Activated T-helper 1 cell treated with anti-CD3 and anti-CD28 coated beads, Interleukin-2, amount 50 U/mL, for 16 hours (primary cell): ENCODE data around the gene HKDC1.
"Not testable (repeated sequence)": the region's sequence is repeated elsewhere in the genome, so short reads cannot be mapped to it uniquely, and the experiment has no call there.

ENCODE experiments used
- DNase-seq, 2 donors: peaks; one replicate each; pipeline ENCODE4 v3.0.0-alpha.2; 2020; ENCODE audit warnings: low read depth in 1 of 2, low spot score in 1 of 2

The HKDC1 gene

DNA sequence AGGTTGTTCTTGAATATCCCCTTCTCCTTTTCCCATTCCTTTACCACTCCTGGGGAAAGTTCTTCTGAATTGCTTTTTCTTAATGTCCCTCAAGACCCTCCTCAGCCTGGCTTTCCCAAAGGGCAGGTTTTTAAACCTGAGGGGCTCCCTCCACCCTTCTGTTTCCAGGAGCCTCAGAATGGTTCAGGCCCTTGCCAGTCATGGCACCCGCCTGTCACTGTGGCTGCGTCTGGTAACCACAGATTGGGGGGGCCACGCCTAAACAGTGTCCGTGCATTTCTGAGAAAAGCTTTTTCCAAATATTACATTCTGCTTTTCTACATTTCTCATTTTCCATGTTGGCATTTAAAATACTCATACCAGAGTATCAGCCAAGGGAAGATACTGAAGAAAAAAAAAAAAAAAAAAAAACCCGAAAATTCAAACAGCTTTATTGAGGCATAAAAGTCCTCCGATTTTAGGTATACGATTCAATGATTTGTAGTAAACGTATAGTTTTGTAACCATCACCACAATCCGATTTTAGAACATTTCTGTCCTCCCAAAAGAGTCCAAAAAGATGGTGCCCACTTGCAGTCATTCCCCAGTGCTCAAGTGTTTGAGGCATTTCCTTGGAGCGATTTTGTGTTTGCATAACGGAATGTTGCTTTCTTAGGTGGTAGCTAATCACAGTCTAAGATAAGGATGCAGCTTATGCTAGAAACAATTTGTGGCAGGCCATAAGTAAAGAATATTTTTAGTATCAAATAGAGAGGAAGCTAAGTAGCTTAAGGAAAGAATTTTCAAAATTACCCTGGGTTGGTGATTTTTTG, 22.1 kb downstream of the HKDC1 start:
- no peak for DNase-seq

DNA sequence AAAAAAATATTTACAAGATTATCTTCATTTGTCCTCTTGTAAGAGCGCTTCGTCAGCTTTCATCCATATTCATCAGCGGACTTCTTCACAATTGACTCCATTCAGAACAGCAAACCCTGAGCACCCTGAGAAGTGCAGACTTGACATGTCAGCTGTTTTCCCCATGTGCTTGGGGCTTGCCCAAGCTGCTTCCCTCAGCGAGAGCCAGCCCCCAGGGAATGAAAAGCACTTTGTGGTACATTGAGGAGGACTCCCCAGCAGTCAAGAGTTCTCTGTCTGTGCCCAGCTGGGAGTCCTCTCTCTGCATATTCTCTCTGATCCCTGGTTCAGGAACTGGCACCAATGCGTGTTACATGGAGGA, 22.7 kb downstream of the HKDC1 start:
- DNase-seq = no peak

DNA sequence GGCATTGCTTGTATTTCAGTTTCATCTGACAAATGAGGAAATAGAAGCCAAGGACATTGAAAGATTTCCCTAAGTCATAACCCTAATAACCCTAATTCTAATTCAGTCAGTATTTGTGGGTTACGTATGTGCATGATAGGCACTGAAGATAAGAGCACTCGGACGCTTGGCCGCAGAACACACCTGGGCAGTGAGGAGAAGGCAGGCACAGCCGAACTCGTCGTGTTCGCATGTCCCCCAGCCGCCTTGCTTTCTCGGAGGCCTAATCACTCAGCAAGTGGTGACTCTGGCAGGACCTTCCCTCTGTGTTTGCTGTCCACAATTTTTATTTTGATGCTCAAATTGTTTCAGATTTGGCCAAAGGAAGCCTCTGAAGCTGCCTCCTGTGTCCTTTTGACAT, 23.7 kb downstream of the HKDC1 start:
- no peak for DNase-seq

DNA sequence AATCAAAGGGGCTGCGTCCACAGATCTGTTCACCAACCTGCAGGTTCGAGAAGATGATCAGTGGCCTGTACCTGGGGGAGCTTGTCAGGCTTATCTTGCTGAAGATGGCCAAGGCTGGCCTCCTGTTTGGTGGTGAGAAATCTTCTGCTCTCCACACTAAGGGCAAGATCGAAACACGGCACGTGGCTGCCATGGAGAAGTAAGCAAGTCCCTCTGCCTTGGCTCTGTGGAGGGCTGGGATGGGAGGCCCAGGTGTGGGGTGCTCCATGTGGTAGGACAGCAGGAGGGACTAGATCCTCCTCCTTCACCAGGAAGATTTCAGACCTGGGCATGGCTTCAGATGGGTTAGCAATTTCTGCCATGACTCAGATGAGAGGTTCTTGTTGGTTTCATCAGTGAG, 25.9 kb downstream of the HKDC1 start:
- no peak for DNase-seq

DNA sequence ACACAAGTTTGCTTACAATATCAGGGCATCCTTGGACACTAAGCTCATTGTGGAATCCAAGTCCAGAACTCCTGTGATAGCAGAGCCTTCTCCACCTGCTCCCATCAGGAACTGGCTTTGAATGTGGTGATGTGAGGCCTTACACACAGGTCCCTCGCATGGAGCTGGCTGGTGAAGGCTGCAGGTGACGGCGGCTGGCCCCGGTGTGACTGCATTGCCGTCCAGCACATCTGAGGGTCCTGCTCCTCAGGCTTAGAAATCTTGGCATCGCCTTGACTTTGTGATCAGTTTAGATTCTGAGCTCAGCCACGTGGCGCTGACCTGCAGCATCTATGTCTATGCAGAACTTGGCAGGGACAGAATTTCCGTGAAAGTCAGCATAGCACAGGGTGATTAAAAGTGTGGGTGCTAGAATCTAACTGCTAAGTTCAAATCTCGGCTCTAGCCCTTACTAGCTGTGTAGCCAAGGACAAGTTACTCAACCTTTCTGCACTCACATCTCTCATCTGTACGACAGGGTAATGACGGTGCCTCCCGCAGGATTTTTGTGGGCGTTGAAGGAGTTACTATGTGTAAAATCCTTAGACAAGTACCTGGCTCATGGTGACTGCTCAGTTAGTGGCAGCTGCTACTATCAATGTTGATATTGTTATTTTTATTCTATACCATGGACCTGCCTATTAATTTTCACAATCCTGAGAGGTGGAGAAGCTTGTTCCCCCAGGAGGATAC, 26.6 kb downstream of the HKDC1 start:
- no peak for DNase-seq

DNA sequence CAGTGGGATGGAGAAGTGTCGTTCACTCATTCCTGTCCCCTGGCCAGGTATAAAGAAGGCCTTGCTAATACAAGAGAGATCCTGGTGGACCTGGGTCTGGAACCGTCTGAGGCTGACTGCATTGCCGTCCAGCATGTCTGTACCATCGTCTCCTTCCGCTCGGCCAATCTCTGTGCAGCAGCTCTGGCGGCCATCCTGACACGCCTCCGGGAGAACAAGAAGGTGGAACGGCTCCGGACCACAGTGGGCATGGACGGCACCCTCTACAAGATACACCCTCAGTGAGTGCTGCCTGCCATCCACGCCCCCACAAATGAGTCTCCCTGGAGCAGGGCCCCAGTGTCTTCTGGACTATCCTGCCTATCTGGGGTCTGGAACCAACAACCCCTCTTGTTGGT, 27.2 kb downstream of the HKDC1 start:
- no peak for DNase-seq

DNA sequence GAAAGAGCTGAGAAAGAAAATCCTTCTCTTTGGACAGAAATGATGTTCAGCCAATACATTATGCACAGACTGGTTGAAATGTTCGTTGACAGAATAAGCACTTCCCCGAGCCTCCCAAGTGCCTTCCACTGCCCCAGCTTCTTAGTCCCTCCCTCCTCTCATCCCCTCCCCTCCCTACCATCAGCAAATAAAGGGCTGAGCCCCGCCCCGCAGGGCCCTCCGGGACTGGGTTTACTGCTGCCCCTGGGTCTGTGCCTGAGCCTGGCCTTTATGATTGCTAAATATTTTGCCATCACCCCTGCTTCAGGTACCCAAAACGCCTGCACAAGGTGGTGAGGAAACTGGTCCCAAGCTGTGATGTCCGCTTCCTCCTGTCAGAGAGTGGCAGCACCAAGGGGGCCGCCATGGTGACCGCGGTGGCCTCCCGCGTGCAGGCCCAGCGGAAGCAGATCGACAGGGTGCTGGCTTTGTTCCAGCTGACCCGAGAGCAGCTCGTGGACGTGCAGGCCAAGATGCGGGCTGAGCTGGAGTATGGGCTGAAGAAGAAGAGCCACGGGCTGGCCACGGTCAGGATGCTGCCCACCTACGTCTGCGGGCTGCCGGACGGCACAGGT, 28.1 kb downstream of the HKDC1 start:
- DNase-seq = no peak

DNA sequence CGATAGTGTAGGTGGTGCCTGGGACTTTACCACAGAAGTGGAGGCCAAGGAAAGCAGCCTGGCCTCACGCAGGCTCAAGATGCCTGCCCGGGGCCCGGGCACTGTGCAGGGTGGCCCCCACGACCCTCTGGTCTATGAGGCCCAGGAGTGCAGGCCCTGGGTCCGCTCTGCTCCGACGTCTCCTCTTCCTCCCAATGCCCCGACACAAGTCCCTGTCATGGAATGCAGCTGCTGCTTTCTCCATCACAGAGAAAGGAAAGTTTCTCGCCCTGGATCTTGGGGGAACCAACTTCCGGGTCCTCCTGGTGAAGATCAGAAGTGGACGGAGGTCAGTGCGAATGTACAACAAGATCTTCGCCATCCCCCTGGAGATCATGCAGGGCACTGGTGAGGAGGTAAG, 29.9 kb downstream of the HKDC1 start:
- DNase-seq = no peak

DNA sequence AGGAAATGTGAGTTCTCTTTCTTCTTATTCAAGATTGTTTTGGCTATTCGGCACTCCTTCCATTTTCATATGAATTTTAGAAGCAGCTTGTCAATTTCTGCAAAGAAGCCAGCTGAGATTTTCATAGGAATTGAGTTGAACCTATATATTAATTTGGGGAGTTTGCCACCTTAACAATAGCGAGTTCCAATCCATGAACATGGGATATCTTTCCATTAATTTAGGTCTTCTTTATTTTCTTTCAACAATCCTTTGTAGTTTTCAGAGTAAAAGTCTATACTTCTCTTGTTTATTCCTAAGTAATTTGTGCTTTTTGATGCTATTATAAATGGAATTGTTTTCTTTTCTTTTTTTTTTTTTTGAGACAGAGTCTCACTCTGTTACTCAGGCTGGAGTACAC, 31.3 kb downstream of the HKDC1 start:
- not testable (repeated sequence) for DNase-seq

DNA sequence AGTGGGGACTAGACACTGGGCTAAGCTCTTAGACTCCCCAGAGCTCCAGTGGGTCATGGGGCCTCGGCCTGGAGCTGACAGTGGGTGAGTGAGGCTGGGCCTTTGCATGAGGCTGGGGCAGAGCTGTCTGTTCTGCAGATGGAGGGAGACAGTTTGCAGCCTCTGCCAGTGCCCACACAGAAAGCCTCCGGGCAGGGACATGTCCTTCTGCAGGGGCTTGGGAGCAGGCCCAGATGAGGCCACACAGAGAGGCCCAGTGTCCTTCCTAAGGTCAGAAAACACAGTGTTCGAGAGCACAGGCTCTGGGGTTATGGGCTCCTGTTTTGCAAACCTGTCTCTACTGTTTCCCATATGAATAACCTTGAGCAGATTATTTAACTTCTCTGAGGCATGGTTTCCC, 33.0 kb downstream of the HKDC1 start:
- DNase-seq = no peak

DNA sequence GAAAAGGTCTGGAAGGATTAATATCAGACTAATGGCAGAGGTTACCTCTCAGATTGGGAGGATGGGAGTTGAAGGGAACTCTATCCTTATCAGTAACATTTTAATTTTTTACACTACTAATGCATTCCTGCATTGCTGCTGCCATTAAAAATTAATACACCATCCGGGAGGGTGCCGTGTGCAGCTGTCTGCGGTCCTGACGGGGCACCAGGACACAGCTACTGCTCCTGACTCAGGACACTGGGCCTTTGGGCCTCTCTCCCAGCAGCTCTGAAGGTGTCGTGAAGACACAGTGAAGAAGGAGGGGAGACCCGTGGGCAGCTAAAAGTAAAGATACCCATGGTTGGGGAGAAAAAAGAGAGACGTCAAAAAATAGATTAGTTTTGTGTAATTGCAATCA, 34.7 kb downstream of the HKDC1 start:
- no peak for DNase-seq

DNA sequence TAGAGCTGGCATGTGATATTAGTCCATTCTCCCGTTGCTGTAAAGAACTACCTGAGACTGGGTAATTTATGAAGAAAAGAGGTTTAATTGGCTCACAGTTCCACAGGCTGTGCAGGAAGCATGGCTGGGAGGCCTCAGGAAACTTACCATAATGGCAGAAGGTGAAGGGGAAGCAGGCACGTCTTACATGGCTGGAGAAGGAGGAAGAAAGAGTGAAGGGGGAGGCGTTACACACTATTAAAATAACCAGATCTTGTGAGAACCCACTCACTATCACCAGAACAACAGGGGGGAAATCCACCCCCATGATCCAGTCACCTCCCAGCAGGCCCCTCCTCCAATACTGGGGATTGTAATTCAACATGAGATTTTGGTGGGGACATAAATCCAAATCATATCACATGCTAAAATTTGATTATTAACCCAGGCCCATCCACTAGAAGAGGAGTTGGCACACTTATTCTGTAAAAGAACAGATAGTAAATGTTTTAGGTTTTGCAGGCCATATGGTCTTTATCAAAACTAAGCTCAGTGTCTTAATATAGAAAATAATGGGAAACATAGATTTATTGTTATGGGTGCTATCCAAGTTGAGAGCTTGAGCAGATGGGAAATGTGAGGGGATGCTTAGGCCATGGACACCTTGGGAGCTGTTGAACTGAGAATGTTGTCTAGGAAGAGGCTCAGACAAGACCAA, 39.6 kb downstream of the HKDC1 start:
- no peak for DNase-seq

DNA sequence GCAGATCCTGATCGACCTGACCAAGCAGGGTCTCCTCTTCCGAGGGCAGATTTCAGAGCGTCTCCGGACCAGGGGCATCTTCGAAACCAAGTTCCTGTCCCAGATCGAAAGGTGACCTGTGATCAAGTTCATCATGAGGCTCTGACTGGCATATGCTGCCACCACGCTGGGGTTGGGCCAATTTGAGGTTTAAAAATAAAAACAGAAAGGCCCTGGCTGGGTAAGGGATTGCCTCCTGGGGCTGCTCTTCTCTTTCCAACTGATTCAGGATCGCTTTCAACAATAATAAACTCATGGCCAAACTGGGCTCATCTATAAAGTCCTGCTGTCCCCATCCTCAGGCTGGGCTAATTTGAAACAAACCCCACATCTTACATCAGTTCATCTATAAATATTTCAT, 41.1 kb downstream of the HKDC1 start:
- no peak for DNase-seq

DNA sequence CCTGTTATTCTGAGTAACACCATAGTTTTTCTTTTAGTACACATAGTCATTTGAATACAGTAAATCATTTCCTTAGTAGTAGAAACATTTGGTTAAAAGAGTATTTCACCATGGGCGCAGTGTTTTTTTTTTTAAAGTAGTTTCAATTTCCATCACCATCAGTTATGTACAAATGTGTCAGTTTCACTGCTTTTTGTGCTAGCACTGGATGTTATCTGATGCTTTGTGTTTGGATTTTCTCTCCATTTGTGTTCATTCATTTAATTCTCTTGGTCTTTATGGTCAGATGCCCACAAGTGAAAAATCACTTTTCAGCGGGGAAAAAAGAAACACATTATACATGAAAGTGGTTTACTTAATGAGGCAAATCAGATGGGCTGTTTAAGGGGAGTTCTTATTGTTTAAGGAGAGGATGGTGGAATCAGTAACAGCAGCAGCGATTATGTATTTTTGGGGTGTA, 42.2 kb downstream of the HKDC1 start:
- no peak for DNase-seq

DNA sequence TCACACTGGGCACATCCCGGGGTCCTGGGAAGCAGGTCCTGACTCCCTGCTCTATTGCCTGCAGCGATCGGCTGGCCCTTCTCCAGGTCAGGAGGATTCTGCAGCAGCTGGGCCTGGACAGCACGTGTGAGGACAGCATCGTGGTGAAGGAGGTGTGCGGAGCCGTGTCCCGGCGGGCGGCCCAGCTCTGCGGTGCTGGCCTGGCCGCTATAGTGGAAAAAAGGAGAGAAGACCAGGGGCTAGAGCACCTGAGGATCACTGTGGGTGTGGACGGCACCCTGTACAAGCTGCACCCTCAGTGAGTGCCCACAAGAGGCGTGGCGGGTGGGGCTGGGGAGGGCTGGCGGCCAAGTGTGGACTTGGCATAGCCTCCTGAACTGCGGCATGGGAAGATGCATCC, 45.4 kb downstream of the HKDC1 start:
- no peak for DNase-seq

DNA sequence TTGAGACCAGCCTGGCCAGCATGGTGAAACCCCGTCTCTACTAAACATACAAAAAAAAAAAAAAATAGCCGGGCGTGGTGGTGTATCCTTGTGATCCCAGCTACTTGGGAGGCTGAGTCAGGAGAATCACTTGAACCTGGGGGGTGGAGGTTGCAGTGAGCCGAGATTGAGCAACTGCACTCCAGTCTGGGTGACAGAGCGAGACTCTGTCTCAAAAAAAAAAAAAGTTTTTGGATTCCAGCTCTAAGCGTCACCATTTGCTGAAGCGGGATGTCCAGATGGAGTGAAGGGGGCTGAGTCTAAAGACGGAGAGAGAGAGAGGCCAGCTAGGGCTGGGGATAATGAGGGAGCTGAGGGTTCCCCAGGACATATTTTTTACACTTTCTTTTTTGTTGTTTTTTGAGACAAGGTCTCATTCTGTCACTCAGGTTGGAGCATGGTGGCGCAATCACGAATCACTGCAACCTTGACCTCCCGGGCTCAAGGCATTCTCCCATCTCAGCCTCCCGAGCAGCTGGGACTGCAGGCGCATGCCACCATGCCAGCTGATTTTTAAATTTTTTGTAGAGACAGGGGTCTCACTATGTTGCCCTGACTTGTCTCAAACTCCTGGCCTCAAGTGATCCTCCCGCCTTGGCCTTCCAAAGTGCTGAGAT, 48.8 kb downstream of the HKDC1 start:
- DNase-seq = no peak

DNA sequence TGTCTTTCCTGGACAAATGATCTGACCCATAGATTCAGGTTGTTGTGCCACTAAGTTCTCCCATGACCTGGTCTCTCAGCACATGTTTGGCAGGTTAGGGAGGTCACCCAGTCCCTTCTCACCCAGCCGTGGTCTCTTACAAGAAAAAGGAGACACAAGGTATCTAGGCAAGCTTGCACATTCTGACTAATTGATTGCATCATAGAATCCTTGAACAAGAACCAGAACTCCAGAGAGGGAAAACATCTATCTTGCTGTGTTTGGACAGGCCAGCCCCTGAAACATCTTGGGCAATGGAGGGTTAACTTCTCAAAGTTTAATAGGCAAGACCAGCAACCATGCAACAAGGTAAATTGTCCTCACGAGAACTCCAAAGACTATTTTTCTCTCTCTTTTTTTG, 49.6 kb downstream of the HKDC1 start:
- no peak for DNase-seq

DNA sequence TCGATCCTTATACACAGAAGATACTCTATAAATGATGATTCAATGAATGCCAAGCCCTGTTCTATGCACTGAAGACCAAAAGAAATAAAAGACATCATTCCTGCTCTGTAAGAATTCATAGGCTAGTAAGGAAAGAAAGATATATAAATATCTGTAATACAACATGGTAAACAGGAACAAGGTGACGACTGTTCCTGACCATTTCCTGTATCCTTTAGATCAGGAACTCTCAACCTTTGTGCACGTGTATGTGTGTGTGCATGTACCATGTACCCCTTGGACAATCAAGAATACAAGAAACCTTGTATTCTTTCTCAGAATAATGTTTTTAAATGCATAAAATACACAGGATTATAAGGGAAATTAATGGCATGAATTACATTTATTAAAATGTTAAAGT, 50.9 kb downstream of the HKDC1 start:
- no peak for DNase-seq

DNA sequence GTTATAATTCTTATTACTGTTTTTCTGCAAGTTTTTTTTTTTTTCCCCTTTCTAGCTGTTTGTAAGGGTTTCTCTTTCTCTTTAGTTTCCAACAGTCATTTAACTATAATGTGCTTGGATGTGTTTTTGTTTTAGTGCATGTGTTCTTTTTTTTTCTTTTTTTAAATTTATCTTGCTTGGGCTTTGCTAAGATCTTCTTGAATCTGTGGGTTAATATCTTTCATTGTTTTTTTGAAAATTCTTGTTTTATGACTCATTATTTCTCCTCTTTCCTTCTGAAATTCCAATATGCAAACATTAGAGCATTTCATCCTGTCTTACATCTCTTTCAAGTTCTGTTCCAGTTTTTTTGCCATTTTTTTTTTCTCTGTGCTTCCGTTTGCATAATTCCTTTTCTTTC, 52.5 kb downstream of the HKDC1 start:
- no peak for DNase-seq

DNA sequence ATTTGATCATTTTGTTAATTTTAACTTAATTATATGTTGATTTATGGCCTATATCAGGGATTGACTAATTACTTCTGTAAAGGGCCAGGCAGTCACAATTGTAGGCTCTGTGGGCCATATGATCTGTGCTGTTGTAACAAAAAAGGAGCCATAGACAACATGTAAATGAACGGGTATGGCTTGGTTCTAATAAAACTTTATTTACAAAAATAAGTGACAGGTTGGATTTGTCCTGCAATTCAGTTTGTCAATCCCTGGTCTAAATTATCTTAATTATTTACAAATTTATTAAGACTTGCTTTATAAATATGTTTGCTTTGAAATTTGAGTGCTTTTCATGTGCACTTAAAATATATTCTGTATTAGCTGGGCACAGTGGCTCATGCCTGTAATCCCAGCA, 55.3 kb downstream of the HKDC1 start:
- no peak for DNase-seq

DNA sequence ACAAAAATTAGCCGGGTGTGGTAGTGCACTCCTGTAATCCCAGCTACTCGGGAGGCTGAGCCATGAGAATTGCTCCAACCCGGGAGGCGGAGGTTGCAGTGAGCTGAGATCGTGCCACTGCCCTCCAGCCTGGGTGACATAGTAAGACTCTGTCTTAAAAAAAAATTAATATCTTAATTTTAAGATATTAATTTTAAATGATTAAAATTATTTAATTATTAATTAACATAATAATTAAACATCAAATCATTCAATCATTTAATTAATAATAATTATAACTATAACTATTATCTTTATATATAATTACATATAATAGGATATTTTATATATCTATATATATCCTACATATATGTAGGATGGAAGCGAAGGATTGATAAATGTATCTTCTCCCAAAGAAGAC, 56.4 kb downstream of the HKDC1 start:
- no peak for DNase-seq
